Loucy (cell line): ENCODE measurements around the gene RAB31.

Experiments used
- H2AFZ ChIP-seq: fragments of 200-600 bp; sonication (generic); 2 replicates; pipeline ENCODE4 v1.6.0; 2016; ENCODE audit warnings: antibody characterized with exemption, mild to moderate bottlenecking, low read length, moderate library complexity
- H3F3A ChIP-seq: fragments of 200-600 bp; 2 replicates; pipeline ENCODE4 v1.6.0; 2016; ENCODE audit warnings: antibody characterized with exemption, low read depth, mild to moderate bottlenecking
- H3K27me3 ChIP-seq: fragments of 200-600 bp; sonication (generic); 2 replicates; pipeline ENCODE4 v1.6.1; 2014; ENCODE audit warnings: low read length, mild to moderate bottlenecking; ENCODE audit not compliant: insufficient read depth, poor library complexity, severe bottlenecking
- H3K36me3 ChIP-seq: fragments of 200-600 bp; sonication (generic); 2 replicates; pipeline ENCODE4 v1.6.1; 2016; ENCODE audit warnings: low read length; ENCODE audit not compliant: insufficient read depth
- H3K4me1 ChIP-seq: fragments of 200-600 bp; sonication (generic); 2 replicates; pipeline ENCODE4 v1.5.1; 2014; ENCODE audit warnings: low read length, mild to moderate bottlenecking; ENCODE audit not compliant: insufficient read depth, poor library complexity, severe bottlenecking
- H3K4me2 ChIP-seq: fragments of 200-600 bp; sonication (generic); 2 replicates; pipeline ENCODE4 v1.6.0; 2014; ENCODE audit warnings: antibody characterized with exemption, low read length, low read depth, mild to moderate bottlenecking; ENCODE audit not compliant: poor library complexity, severe bottlenecking
- H3K4me3 ChIP-seq: fragments of 200-600 bp; sonication (generic); 2 replicates; pipeline ENCODE4 v1.5.1; 2014; ENCODE audit warnings: low read length, mild to moderate bottlenecking, mixed read lengths; ENCODE audit not compliant: poor library complexity, severe bottlenecking
- H3K79me2 ChIP-seq: fragments of 200-600 bp; sonication (generic); 2 replicates; pipeline ENCODE4 v1.6.1; 2014; ENCODE audit warnings: low read length; ENCODE audit not compliant: insufficient read depth
- H3K9ac ChIP-seq: fragments of 200-600 bp; sonication (generic); 2 replicates; pipeline ENCODE4 v1.6.0; 2014; ENCODE audit warnings: mild to moderate bottlenecking, low read depth, low read length, moderate library complexity; ENCODE audit not compliant: poor library complexity, severe bottlenecking
- H3K9me2 ChIP-seq: fragments of 200-600 bp; sonication (generic); replicated peaks from 2 replicates; pipeline ENCODE4 v1.6.1; 2016; ENCODE audit warnings: low read depth, low read length, mixed read lengths
- H3K9me3 ChIP-seq: fragments of 200-600 bp; sonication (generic); 2 replicates; pipeline ENCODE4 v1.6.1; 2014; ENCODE audit warnings: mild to moderate bottlenecking, antibody characterized with exemption, low read length, low read depth; ENCODE audit not compliant: insufficient read depth
- H4K20me1 ChIP-seq: fragments of 200-600 bp; sonication (generic); 2 replicates; pipeline ENCODE4 v1.6.0; 2014; ENCODE audit warnings: antibody characterized with exemption, low read length, mild to moderate bottlenecking; ENCODE audit not compliant: insufficient read depth, poor library complexity, severe bottlenecking
- CTCF ChIP-seq: fragments of 200-600 bp; sonication (generic); conservative IDR thresholded peaks from 2 replicates; pipeline ENCODE4 v1.5.1; 2014; ENCODE audit warnings: mild to moderate bottlenecking, antibody characterized with exemption, low read length
- EZH2phosphoT487 ChIP-seq: fragments of 200-600 bp; IDR thresholded peaks from 2 replicates; pipeline ENCODE4 v1.6.1; 2018; ENCODE audit warnings: antibody characterized with exemption, mild to moderate bottlenecking, moderate library complexity, borderline replicate concordance

Gene RAB31

GRCh38 chr18:9721893-9722550 is 13.9 kb downstream of the RAB31 start:
- Histone ChIP-seq H2AFZ (no peak overlapping the region), H3K4me3 (no peak overlapping the region), H3K4me1 (no peaks in the 10 kb centered on the region), H3K9ac (no peak overlapping the region), H3K4me2 (no peak overlapping the region), H4K20me1 (no peaks in the 10 kb centered on the region), H3K27me3 (no peaks in the 10 kb centered on the region), H3K79me2 (no peaks in the 10 kb centered on the region), H3K36me3 (no peaks in the 10 kb centered on the region), H3K9me2 (no peaks in the 10 kb centered on the region), H3F3A (no peaks in the 10 kb centered on the region), H3K9me3 (no peaks in the 10 kb centered on the region)
- TF ChIP-seq CTCF (no peak), EZH2phosphoT487 (no peak)

- no peaks in the 10 kb centered on the region for H3K9me2 ChIP-seq
- no peak overlapping the region for H3K4me2 ChIP-seq
- no peaks in the 10 kb centered on the region for H3K36me3 ChIP-seq
- H3K27me3 ChIP-seq, result no peaks in the 10 kb centered on the region
- H3F3A ChIP-seq, result no peaks in the 10 kb centered on the region
- H3K4me1 ChIP-seq, result no peaks in the 10 kb centered on the region
- TF ChIP-seq EZH2phosphoT487 (no peak), CTCF (no peak)
- H3K79me2 ChIP-seq, result no peaks in the 10 kb centered on the region
- H4K20me1 ChIP-seq, result no peaks in the 10 kb centered on the region
- no peak overlapping the region for H3K9ac ChIP-seq
- H2AFZ ChIP-seq, result no peak overlapping the region
- H3K4me3 ChIP-seq, result no peak overlapping the region
- H3K9me3 ChIP-seq, result no peaks in the 10 kb centered on the region
Measured at GRCh38 chr18:9722691-9723090, 14.6 kb downstream of the RAB31 start.

- Histone ChIP-seq H2AFZ (no peak overlapping the region), H3K9me2 (no peaks in the 10 kb centered on the region), H3K4me3 (no peak overlapping the region), H3K27me3 (no peaks in the 10 kb centered on the region), H3F3A (no peaks in the 10 kb centered on the region), H3K4me2 (no peak overlapping the region), H3K9ac (no peak overlapping the region), H3K4me1 (no peaks in the 10 kb centered on the region), H4K20me1 (no peaks in the 10 kb centered on the region), H3K36me3 (no peaks in the 10 kb centered on the region), H3K79me2 (no peaks in the 10 kb centered on the region), H3K9me3 (no peaks in the 10 kb centered on the region)
- TF ChIP-seq EZH2phosphoT487, result no peak
- TF ChIP-seq CTCF, result no peak
Measured at GRCh38 chr18:9724797-9725585, 16.9 kb downstream of the RAB31 start.
